ENCODE results near the gene ACAP3. TPM values are rescaled to one million over a fixed set of nuclear protein-coding genes. Genes with fewer than 3 reads are reported as not detected.

Gene ACAP3
- total and polyA plus RNA-seq, 10 of the 15 experiments (the other 5 are each of a cell fraction or from before 2014, with no cell fraction given) = 0.05 to 34.2 (median 7.1) TPM

DNA sequence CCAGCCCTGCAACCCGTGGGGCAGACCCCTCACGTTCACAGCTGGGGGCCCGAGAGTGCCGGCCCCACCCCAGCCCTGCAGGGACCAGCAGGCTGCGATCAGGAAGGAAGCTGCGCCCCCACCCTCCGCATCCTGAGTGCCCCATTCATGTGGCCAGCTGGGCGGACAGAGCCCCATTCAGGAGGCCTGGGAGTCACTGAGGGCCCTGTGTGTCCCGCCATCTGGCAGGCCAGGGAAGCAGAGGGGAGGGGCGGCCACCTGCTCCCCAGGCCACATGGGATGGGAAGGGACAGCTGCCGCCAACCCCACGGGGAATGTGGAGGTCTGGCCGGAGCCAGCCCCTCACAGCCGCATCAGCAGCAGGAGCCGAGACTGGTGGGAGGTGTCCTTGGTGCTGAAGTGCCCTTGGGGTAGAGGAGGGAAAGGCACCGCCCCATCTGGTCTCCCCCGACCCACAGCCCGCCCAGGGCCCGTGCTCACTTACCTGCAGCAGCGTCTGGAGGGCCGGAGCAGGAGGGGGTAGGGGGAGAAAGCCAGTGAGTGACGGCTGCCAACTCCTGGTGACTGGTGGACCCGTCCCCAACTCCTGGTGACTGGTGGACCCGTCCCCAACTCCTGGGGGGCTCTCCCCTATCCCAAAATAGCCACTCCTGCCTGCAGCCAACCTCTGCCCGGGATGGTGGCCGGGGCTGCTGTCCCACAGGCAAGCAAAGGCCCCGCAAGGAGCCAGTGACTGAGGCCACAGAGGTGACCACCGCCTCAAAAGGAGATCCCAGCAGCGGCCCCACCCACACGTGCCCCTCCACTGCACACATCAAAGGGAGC is 8.7 kb downstream of the ACAP3 start:
- 34% methylated on average over 22 of the region's 30 CpGs for WGBS (ENCODE audit: insufficient coverage, insufficient replicate concordance, low lambda C conversion rate, missing lambda C conversion rate)
- Histone ChIP-seq H3K27me3 (replicated peaks in 1 of 2; ENCODE audit: control insufficient read depth in 2 of 2, insufficient read depth in 2 of 2, low read length in 1 of 2) (no peaks in the 10 kb centered on the region), H3K9ac (ENCODE audit: control insufficient read depth, insufficient read depth, low read length) (no peak overlapping the region), H3K36me3 (ENCODE audit: control insufficient read depth in 2 of 2, insufficient read depth in 2 of 2, low read length in 1 of 2) (no peaks in the 10 kb centered on the region), H3K27ac (ENCODE audit: control insufficient read depth, insufficient read depth) (no peak overlapping the region), H3K4me1 (ENCODE audit: control insufficient read depth, insufficient read depth, low read length) (no peaks in the 10 kb centered on the region), H3K4me2 (ENCODE audit: control insufficient read depth, insufficient read depth) (no peak overlapping the region), H3K79me2 (ENCODE audit: control insufficient read depth, insufficient read depth, low read length) (no peaks in the 10 kb centered on the region), H2AFZ (ENCODE audit: control insufficient read depth, low read depth, low read length) (no peak overlapping the region), H3K9me3 (replicated peaks; ENCODE audit: control insufficient read depth, insufficient read depth, low read length) (no peaks in the 10 kb centered on the region), H3K4me3 (no peak overlapping the region), H4K20me1 (ENCODE audit: control insufficient read depth, insufficient read depth) (no peaks in the 10 kb centered on the region)
- ChIA-PET POLR2A (no interaction called here), CTCF (interaction anchor here (1.0 kb wide), 1 partner anchor 267 kb away, joined by 4 read pairs; no protein-coding TSS in a partner anchor), RAD21 (ENCODE audit: unreplicated experiment) (no interaction called here), SMC1A (ENCODE audit: uncharacterized antibody, unreplicated experiment) (no interaction called here)
- in situ Hi-C loops (cut with MboI) (no loop called here), intact Hi-C loops (cut with micrococcal nuclease; ENCODE audit: unreplicated experiment) (no loop called here)
- TF ChIP-seq CEBPB (IDR thresholded peaks at IDR 0.05; ENCODE audit: borderline replicate concordance in 1 of 2, low read depth in 2 of 2, low read length in 2 of 2) = no peak
- no peak for TF ChIP-seq RUNX3 (IDR thresholded peaks at IDR 0.05; ENCODE audit: low read length)
- peak; percentile 86 for TF ChIP-seq REST (IDR thresholded peaks at IDR 0.05; ENCODE audit: low read depth, low read length)
- TF ChIP-seq CHD4 (IDR thresholded peaks at IDR 0.05) = no peak
- ATAC-seq (peak; percentile 61), FAIRE-seq (no peak), DNase-seq (ENCODE audit: low read depth, low spot score) (no peak)
- no TSS peak for BruUV-seq (replicated peaks)
